HTERT RPE-1 (cell line): Measurements from ENCODE around the gene ITM2A.

Source experiments
- in situ Hi-C: fragments of 300-500 bp; cut with MboI; formaldehyde crosslinking; loops from 4 replicates; pipeline ENCODE4 v1.14.3; 2020; ENCODE audit warnings: low sequenced_read_pairs

Gene ITM2A

DNA sequence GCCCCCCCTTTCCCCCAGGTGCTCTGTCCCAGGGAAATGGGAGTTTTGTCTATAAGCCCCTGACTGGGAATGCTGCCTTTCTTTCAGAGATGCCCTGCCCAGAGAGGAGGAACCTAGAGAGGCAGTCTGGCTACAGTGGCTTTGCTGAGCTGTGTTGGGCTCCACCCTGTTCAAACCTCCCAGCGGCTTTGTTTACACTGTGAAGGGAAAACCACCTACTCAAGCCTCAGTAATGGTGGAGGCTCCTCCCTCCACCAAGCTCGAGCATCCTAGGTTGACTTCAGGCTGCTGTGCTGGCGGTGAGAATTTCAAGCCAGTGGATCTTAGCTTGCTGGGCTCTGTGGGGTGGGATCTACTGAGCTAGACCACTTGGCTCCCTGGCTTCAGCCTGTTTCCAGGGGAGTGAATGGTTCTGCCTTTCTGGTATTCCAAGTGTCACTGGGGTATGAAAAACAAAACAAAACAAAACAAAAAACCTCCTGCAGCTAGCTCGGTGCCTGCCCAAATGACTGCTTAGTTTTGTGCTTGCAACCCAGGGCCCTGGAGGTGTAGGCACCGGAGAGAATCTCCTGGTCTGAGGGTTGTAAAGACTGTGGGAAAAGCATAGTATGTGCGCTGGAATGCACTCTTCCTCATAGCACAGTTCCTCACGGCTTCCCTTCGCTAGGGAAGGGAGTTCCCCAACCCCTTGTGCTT, 41.7 kb downstream of the ITM2A start:
- in situ Hi-C loops: no loop called here
